NCI-H1092 (cell line): ENCODE data around the gene ATP2A3.
A peak's percentile ranks its signal among the peaks of the same experiment; 100 is the strongest.
"Not testable (repeated sequence)": the region's sequence is repeated elsewhere in the genome, so short reads cannot be mapped to it uniquely, and the experiment has no call there.

Experiments used
- DNase-seq: peaks from one replicate; lab custom pipeline; 2025; lab: John Stamatoyannopoulos, UW

Gene ATP2A3

GRCh38 chr17:3991699-3992098 lies 27.5 kb upstream of the ATP2A3 start:
- not testable (repeated sequence) for DNase-seq

DNA sequence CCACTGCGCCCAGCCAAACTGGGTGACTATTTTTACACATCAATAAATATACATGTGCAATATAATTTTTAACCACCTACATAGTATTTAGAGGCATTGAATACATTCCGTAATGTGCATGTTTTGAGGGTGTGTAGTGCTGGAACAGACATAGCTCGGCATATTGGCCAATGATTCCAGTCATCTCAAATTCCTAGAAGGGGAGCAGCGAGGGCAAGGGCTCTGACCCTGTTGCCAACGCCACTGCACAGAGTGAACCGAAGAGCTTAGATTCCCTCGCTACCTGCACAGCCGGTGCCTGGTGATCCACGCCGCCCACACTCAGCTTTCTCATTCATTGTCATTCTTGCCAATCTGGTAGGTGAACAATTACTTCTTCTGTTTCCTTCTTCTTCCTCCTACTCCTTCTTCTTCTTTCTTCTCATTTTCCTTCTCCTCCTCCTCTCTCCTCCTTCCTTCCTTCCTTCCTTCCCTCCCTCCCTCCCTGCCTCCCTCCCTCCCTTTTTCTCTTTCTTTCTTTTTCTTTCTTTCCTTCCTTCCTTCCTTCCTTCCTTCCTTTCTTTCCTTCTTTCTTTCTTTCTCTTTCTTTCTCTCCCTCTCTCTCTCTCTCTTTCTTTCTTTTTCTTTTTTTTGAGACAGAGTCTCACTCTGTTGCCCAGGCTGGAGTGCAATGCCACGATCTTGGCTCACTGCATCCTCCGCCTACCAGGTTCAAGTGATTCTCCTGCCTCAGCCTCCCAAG lies 26.3 kb upstream of the ATP2A3 start:
- DNase-seq: no peak

DNA sequence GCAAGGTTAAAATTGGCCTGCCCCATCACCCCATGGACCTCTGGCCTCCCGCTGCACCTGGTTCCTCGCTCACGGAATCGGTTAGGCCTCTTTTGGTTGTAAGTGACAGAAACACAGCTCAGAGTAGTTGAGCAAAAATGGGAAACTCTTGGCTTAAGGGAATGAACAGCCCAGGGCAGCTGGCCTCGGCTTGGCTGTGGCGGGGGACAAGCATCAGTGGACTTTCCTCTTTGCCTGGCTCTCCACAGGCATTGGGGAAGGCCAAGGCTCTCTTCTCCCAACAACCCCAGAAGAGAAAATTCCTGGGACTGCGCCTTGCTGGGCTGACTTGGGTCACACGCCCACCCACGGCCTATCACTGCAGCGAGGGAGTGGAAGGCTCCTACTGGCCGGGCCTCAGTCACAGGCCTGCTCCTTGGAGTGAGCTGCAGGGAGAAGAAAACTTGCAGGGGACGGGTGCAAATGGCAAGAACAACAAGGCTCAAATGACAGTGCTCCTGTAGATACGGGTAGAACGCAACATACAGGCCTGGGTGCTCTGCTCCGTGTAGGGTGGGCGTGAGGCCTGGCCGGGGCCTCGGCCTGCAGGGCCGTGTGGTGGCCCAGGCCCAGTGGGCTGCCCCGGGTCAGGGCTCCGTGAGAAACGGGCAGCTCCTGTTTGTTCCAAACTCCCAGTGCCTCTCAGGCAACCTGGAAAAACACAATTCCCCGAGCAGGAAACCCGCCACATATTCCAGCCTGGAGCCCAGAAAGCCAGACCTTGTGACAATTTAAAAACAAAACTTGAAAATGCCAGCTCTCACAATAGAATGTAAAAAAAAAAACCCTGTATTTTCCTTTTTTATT lies 25.0 kb upstream of the ATP2A3 start:
- DNase-seq: no peak

DNA sequence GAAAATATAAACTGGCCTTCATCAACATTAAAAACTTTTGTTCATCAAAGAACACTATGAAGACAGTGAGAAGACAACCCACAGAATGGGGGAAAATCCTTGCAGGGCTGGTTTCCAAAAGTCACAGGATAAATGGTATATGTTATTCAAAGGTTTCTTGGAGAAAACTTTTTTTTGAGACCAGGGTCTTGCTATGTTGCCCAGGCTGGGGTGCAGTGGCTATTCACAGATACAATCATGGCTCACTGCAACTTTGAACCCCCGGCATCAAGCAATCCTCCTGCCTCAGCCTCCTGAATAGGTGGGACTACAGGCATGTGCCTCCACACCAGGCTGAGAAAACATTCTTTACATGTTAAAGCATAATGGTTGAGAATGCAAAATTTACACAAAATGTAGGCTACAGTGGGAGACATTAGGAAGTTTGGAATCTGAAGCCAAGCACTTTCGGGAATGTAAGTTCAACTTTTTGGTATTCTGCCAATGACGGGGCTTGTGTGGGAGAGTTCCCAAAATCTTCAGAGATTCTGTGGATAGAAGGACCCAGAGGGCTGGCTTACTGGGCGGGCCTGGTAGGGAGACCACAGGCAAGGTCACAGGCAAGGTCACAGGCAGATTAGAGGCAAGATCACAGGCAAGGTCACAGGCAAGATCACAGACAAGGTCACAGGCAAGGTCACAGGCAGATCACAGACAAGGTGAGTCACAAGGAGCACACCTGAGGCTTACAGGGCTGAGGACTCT lies 24.2 kb upstream of the ATP2A3 start:
- DNase-seq: no peak

DNA sequence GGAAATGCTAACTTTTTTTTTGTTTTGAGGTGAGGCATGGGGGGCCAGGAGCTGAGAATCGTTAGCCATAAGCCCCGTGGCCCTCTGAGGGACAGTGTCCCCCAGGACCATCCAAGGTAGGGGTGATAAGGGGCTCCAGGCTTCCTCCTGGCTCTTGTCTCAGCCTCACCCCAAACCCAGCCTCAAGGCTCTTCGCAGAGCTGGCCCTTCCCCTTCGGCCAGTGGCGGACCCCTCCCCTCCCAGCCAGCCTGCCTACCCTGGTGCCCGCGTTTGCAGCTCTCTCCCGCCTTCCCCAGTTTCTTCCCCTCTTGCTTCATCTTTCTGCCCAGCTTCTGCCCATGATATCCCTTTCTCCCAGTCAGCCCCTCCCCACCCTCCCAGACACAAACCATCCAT lies 22.7 kb upstream of the ATP2A3 start:
- no peak for DNase-seq

DNA sequence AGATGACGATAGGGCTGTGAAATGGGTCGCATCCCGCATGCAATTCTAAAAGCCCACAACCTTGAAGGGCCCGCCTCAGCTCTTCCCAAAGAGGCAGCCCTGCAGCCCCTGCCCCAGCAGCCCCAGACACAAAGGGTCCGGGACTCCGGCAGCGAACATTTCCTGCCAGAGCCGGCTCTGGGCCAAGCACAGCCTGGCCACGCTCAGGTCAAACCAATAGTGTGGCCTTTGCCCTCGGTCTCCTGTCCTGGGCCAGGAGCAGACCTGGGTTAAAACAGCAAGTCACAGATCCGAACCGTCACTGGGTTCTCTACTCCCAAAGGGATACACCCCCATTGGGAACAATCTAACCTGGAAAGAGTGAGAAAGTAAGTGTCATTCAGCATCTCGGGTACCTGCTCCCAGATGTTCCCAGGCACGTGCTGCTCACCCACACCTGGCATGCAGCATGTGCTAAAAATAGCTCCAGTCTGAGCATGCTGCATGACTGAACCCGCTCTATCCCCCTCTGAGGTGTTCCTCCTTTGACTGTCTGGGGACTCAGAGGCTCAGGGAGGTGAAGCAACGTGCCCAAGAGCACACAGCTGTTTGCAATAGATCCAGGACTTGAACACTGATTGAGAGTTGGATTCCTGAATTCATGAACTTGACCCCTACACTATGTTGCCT lies 22.2 kb upstream of the ATP2A3 start:
- no peak for DNase-seq

DNA sequence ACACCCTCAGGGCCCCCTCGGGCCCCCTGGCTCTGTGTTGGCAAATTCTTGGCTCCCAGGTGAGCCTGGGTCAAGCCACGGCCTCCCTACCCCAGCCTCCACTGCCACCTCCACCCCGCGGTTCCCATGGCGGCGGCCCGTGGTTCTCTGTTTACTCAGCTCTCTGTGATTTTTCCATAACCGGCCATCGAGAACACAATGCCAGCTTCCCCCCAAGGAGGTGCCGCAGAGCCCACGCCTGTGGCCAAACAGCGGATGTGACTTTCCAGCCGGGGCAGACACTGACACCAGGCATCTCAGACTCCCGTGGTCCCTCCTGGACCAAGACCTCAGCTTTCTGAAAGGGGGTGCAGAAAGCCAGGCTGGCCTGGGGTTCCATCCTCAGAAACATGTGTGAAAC lies 21.6 kb upstream of the ATP2A3 start:
- no peak for DNase-seq

- no peak for DNase-seq
Measured at GRCh38 chr17:3983606-3984484, 19.6 kb upstream of the ATP2A3 start.

DNA sequence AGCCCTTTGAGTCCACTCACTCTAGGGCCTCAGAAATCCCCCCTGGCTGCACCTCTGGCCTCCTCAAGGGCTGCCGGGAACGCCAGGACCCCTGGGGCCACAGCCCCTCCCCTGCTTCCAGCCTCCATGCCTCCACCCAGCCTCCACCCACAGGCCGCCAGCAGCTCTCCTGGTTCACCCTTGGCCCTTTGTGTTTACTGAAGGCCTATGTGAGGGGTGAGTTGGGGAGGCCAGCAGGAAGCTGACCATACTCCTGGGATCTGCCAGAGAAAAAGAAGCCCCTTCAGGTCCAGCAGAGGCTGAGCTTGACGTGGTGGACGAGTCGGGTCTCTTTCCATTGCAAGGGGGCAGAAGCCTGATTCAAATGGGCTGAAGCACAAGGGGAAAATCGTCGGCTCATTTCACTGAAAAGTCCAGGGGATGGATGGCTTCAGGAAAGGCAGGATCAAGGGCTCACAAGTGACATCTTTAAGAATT lies 18.3 kb upstream of the ATP2A3 start:
- DNase-seq: no peak

GRCh38 chr17:3982113-3982512 lies 17.9 kb upstream of the ATP2A3 start:
- no peak for DNase-seq

DNA sequence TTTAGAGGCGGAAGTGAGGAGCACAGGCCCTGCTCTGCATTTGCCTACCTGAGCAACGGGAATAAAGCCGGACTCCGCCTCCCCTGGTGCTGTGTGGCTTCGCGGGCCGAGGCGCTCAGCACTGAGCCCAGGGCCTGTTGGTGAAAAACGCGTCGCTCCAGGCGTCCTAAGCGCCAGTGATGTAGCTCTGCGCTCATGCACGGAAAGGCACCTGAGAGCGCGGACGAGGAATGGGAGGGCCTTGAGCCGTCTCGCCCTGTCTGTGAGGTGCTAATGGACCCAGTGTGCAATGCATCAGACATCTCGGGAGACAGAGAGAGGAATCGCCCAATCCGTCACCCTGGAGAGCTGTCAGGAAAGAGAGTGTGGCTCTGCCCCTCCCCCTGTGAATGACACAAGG lies 17.2 kb upstream of the ATP2A3 start:
- no peak for DNase-seq

DNA sequence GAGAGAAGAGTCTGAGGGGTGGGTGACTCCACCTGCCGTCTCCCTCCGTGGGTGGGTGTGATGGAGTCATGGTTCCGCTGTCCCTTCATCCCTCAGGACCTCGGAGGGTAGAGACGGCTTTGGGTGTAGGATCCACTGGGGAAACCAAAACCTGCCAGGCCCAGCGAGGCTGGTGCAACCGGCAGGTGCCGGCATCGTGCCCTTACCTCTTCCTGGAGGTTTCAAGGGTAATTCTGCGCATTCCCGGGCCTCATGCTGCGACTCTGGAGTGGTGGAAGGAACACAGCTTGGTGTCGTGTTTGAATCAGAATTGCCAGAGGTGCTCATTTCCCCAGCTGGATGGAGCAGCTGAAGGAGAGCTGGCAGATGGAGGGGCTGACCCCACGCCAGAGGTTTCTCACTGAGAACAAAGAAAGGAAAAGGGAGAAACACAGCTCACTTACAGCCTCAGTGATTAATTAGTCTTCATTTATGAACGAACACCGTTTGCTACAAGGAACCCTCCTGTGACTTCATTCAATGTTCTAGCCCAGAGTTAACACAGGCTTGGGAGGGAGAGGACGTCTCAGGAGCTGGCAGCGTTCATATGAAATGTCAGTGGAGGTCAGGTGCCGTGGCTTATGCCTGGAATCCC lies 16.3 kb upstream of the ATP2A3 start:
- DNase-seq: peak; percentile 44

DNA sequence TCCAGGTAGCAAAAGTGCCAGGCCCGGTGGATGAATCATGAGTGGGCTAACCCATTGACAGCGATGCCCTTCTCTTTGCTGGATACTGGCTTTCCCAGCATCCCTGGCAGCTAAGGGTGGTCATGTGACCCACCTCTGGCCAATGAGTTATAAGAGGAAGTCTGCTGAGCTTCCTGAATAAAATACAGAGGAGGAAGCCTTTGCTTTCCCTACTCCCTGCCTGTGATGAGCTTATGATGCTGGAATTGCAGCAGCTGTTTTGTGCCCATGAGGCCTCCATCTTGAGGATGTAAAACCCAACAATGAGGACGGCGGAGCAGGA lies 15.0 kb upstream of the ATP2A3 start:
- no peak for DNase-seq

- DNase-seq: no peak
Measured at GRCh38 chr17:3978421-3979289, 14.4 kb upstream of the ATP2A3 start.

GRCh38 chr17:3977387-3977786 lies 13.2 kb upstream of the ATP2A3 start:
- DNase-seq: no peak

- peak; percentile 81 for DNase-seq
Measured at GRCh38 chr17:3976675-3977171, 12.5 kb upstream of the ATP2A3 start.

DNA sequence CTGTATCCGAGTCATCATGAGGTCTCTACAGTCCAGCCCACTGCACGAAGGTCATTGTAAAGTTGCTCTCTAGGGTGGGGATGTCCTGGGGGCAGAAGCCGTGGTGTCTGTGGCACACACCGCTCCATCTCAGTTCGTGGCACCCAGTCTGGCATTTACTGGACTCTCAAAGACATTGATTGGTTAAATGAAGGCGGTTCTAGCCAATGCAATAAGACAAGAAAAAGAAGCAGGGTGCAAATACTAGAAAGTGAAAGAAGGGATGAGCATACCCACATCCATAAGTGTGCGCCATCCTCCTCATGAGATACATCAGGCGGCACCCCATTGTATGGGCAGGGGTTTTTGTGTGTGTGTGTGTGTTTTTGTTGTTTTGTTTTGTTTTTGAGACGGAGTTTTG lies 10.7 kb upstream of the ATP2A3 start:
- DNase-seq: no peak

DNA sequence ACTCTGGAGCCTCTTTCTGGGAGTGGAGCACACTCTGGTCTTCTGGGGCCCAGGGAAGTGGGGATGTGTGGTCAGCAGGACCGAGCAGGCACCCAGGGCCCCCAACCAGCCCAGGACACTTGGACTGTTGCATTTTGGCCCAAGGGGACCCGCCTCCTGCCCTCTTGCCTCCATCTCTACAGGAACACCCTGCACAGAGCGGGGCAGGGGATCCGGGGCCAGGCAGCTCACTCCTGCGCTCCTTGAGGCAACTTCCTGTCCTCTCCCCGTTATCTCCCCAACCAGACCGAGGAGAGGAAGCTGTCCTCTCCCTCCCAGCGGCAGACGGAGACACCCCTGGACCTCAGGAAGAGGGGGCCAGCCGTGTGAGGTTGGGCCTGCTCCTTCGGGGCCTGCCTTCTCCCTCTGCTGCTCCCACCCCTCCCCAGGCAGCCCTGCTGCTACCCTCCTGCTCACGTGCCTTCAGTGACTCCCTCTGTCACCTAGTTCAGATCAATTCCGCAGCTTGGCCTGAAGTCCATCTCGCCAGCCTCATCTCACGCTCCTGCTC lies 10.0 kb upstream of the ATP2A3 start:
- no peak for DNase-seq

- DNase-seq: no peak
Measured at GRCh38 chr17:3973495-3974137, 9.4 kb upstream of the ATP2A3 start.
